ENCODE measurements around the gene ENAH. TPM values are rescaled to one million over a fixed set of nuclear protein-coding genes. Genes with fewer than 3 reads are reported as not detected.

The ENAH gene
- total RNA-seq, 1 experiment from 2014 or later, result 100 TPM

- H3K79me2 ChIP-seq (ENCODE audit: insufficient read depth, low read length), result no peaks in the 10 kb centered on the region
Measured at GRCh38 chr1:225483818-225484656, 168.9 kb downstream of the ENAH start.

More at GRCh38 chr1:225483818-225484656, 168.9 kb downstream of the ENAH start:
- ATAC-seq (no peak), DNase-seq (ENCODE audit: low read depth, low spot score) (no peak)
- H2AFZ ChIP-seq (ENCODE audit: low read depth, low read length, poor library complexity, severe bottlenecking), result no peak overlapping the region
- intact Hi-C loops (cut with micrococcal nuclease), result no loop called here
- H3K9ac ChIP-seq (ENCODE audit: low read length), result no peak overlapping the region
- H3K4me1 ChIP-seq (ENCODE audit: control insufficient read depth in 1 of 2, insufficient read depth in 2 of 2, low read length in 2 of 2), result no peaks in the 10 kb centered on the region
- no peaks in the 10 kb centered on the region for H3K9me3 ChIP-seq (ENCODE audit: control insufficient read depth in 1 of 2, insufficient read depth in 1 of 2, low read depth in 1 of 2, low read length in 2 of 2)
- no peaks in the 10 kb centered on the region for H3K27me3 ChIP-seq (ENCODE audit: insufficient read depth, low read length)
- no peaks in the 10 kb centered on the region for H3K9me2 ChIP-seq (ENCODE audit: insufficient read depth)
- H3K4me2 ChIP-seq (ENCODE audit: low read length), result no peak overlapping the region
- ChIA-PET POLR2A (no interaction called here), CTCF (interaction anchor here (1.0 to 1.4 kb wide), 2 partner anchors 9 to 286 kb away, joined by 3 to 4 read pairs; no protein-coding TSS in a partner anchor), RAD21 (ENCODE audit: low non-redundant PET in 1 of 2, low total read pairs in 2 of 2, uncharacterized antibody in 2 of 2, unreplicated experiment in 2 of 2) (no interaction called here)
- TF ChIP-seq EGR1 (IDR thresholded peaks at IDR 0.05; ENCODE audit: low read depth), result no peak
- TF ChIP-seq ZFX (IDR thresholded peaks at IDR 0.05), result no peak
- no peak for TF ChIP-seq ZNF274 (IDR thresholded peaks at IDR 0.05; ENCODE audit: low read depth, low read length)
- TF ChIP-seq CBX3 (IDR thresholded peaks at IDR 0.05; ENCODE audit: low read depth), result no peak
- no peak for TF ChIP-seq CEBPB (IDR thresholded peaks at IDR 0.05; ENCODE audit: low read depth)
- TF ChIP-seq SIN3A (IDR thresholded peaks at IDR 0.05; ENCODE audit: low read depth), result no peak
- TF ChIP-seq, protein P1, sequence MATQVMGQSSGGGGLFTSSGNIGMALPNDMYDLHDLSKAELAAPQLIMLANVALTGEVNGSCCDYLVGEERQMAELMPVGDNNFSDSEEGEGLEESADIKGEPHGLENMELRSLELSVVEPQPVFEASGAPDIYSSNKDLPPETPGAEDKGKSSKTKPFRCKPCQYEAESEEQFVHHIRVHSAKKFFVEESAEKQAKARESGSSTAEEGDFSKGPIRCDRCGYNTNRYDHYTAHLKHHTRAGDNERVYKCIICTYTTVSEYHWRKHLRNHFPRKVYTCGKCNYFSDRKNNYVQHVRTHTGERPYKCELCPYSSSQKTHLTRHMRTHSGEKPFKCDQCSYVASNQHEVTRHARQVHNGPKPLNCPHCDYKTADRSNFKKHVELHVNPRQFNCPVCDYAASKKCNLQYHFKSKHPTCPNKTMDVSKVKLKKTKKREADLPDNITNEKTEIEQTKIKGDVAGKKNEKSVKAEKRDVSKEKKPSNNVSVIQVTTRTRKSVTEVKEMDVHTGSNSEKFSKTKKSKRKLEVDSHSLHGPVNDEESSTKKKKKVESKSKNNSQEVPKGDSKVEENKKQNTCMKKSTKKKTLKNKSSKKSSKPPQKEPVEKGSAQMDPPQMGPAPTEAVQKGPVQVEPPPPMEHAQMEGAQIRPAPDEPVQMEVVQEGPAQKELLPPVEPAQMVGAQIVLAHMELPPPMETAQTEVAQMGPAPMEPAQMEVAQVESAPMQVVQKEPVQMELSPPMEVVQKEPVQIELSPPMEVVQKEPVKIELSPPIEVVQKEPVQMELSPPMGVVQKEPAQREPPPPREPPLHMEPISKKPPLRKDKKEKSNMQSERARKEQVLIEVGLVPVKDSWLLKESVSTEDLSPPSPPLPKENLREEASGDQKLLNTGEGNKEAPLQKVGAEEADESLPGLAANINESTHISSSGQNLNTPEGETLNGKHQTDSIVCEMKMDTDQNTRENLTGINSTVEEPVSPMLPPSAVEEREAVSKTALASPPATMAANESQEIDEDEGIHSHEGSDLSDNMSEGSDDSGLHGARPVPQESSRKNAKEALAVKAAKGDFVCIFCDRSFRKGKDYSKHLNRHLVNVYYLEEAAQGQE (IDR thresholded peaks at IDR 0.05; ENCODE audit: low read depth), result no peak
- no peak for TF ChIP-seq YY1 (IDR thresholded peaks at IDR 0.05; ENCODE audit: extremely low read depth, insufficient replicate concordance, low read depth, low read length)
- no peak for TF ChIP-seq SRF (IDR thresholded peaks at IDR 0.05; ENCODE audit: low read depth)
- no peak for TF ChIP-seq POLR2AphosphoS5 (IDR thresholded peaks at IDR 0.05; ENCODE audit: low read depth, low read length)
- TSS peak; percentile 15 for BruUV-seq (replicated peaks)
- H4K20me1 ChIP-seq (ENCODE audit: insufficient read depth), result no peaks in the 10 kb centered on the region
- no peak overlapping the region for H3K4me3 ChIP-seq (replicated peaks in 1 of 2; ENCODE audit: low read depth in 1 of 2, low read length in 2 of 2)
- no peaks in the 10 kb centered on the region for H3K36me3 ChIP-seq (ENCODE audit: control insufficient read depth in 1 of 2, insufficient read depth in 2 of 2, low read length in 2 of 2)
- no peak overlapping the region for H3K27ac ChIP-seq (ENCODE audit: low read depth, low read length)
